Gastroesophageal sphincter (tissue), 4 donors: ENCODE data around the gene TDO2. TPM values are rescaled to one million over a fixed set of nuclear protein-coding genes. Genes with fewer than 3 reads are reported as not detected.

ENCODE experiments used
- ATAC-seq: fragments of 150-250 bp; one replicate; pipeline ENCODE4 v1.9.1; 2016; ENCODE audit warnings: mild to moderate bottlenecking, moderate library complexity
- H3K27ac ChIP-seq, 4 donors: fragments of 200-600 bp; sonication (generic) in 3 of 4; 1 replicate in 3 of 4; 2 replicates in 1 of 4; pipeline ENCODE4 v1.5.1; 2016 to 2019
- H3K27me3 ChIP-seq: fragments of 200-600 bp; sonication (generic); one replicate; pipeline ENCODE4 v1.5.1; 2019
- H3K36me3 ChIP-seq, 2 donors: fragments of 200-600 bp; sonication (generic); one replicate each; pipeline ENCODE4 v1.5.1; 2019; ENCODE audit warnings: control low read depth in 1 of 2
- H3K4me1 ChIP-seq, 3 donors: fragments of 200-600 bp; sonication (generic); 1 replicate in 2 of 3; 2 replicates in 1 of 3; pipeline ENCODE4 v1.5.1; 2016 to 2019; ENCODE audit warnings: control low read depth in 2 of 3
- H3K4me3 ChIP-seq, 2 donors: fragments of 200-600 bp; sonication (generic); one replicate each; pipeline ENCODE4 v1.5.1; 2019; ENCODE audit warnings: mild to moderate bottlenecking in 1 of 2, moderate library complexity in 1 of 2
- H3K9me3 ChIP-seq, 3 donors: fragments of 200-600 bp; sonication (generic); one replicate each; pipeline ENCODE4 v1.5.1; 2017 to 2019; ENCODE audit warnings: control low read depth in 2 of 3
- EP300 ChIP-seq: sonication (generic); formaldehyde crosslinking; IDR thresholded peaks from one replicate; pipeline ENCODE4 v1.6.1; 2017; ENCODE audit warnings: antibody characterized with exemption, mild to moderate bottlenecking
- POLR2A ChIP-seq, 2 donors: fragments of 450-650 bp; IDR thresholded peaks; one replicate each; pipeline ENCODE4 v1.6.1; 2017; ENCODE audit warnings: antibody characterized with exemption in 2 of 2, mild to moderate bottlenecking in 2 of 2, moderate library complexity in 1 of 2
- POLR2AphosphoS5 ChIP-seq: sonication (generic); formaldehyde crosslinking; IDR thresholded peaks from one replicate; pipeline ENCODE4 v1.6.1; 2017; ENCODE audit warnings: antibody characterized with exemption
- WGBS, 2 donors: methylation state at CpG; one replicate each; pipeline ENCODE4 v1.1.5; 2018; ENCODE audit warnings: low coverage in 1 of 2; 5-methylcytosine and 5-hydroxymethylcytosine counted together
- total RNA-seq, 4 donors: library from RNA; depleted of rRNA; stranded (reverse); fragments of >200 nt; gene quantifications; one replicate each; pipeline ENCODE4 v1.1.0, GENCODE V29; 2016
- TF ChIP-seq, protein P1 (sequence below), 4 experiments: fragments of 200-600 bp in 2 of 4; fragments of 450-650 bp in 2 of 4; sonication (generic) in 1 of 4; IDR thresholded peaks; one replicate each; pipeline ENCODE4 v1.5.1; 2017 to 2019; ENCODE audit warnings: antibody characterized with exemption in 4 of 4, mild to moderate bottlenecking in 2 of 4, moderate library complexity in 2 of 4

The TDO2 gene
- total RNA-seq, 4 donors from 2014 or later, result 0.08 TPM; not detected in 3

DNA sequence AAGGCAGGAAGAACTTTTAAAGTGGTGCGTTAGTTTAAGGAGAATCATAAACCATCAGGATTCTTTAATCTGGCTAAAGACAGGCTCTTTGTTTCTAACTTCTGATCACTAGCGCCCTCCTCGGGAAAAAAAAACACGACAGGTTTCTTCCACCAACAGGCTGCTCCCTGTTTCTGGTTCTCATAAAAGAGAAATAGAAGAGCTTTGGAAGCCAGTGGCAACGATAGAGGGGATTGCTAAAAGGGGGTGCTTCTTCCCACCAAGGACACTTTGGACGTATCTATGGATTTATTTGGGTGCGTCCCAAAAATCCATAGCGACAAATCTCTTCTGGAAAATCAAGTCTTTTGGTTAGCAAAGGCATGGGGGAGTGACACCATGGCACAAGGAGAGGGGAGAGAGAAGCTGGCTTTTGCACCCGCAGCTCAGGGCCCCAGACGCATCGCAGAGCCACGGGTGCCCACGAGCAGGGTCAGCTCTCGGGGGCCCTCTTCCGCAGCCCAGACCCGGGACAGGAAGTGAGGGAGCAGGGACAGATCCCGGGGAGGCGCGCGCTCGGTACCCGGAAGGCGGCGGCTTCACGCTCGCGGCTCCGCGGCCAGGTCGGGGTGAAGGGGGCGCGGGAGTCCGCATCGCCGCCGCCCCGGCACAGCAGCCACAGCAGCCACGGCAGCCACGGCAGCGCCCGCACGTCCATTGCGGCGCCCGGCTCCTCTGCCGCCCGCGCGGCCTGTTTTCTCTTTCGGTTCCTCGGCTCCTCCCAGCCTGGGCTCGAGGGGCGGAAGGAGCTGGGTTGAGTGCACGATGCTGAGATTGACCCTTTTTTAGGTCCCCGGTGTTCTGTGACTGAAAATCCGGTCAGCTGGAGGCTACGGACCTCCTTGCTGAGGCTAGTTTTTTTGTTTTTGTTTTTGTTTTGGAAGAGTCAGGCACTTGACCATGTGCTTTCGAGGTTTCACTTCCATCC is 49.9 kb downstream of the TDO2 start, which contains the start of gene CTSO:
Gene CTSO (minus strand): TSS at position 716 of the 967 bp plus-strand sequence. CDS start 19 bp downstream, at position 697.
- TF ChIP-seq POLR2A (IDR thresholded peaks at IDR 0.05) (peak; percentile 69 to 71), POLR2AphosphoS5 (peak; percentile 50), EP300 (no peak)
- TF ChIP-seq, protein P1, sequence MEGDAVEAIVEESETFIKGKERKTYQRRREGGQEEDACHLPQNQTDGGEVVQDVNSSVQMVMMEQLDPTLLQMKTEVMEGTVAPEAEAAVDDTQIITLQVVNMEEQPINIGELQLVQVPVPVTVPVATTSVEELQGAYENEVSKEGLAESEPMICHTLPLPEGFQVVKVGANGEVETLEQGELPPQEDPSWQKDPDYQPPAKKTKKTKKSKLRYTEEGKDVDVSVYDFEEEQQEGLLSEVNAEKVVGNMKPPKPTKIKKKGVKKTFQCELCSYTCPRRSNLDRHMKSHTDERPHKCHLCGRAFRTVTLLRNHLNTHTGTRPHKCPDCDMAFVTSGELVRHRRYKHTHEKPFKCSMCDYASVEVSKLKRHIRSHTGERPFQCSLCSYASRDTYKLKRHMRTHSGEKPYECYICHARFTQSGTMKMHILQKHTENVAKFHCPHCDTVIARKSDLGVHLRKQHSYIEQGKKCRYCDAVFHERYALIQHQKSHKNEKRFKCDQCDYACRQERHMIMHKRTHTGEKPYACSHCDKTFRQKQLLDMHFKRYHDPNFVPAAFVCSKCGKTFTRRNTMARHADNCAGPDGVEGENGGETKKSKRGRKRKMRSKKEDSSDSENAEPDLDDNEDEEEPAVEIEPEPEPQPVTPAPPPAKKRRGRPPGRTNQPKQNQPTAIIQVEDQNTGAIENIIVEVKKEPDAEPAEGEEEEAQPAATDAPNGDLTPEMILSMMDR (IDR thresholded peaks at IDR 0.05), result peak; percentile 50 to 69 (median 68)
- peaks cover 0 to 19% (median 4%) of the 10 kb centered on the region in 3 donors for H3K4me1 ChIP-seq
- H3K9me3 ChIP-seq, result no peaks in the 10 kb centered on the region
- ATAC-seq, result peak; percentile 91
- no peaks in the 10 kb centered on the region for H3K27me3 ChIP-seq
- H3K36me3 ChIP-seq, result no peaks in the 10 kb centered on the region
- 0% methylated on average over 11 to 16 of the region's 58 CpGs for WGBS, 2 donors
- H3K4me3 ChIP-seq, result peak within 1 kb of the TSS; percentile 50 to 87
- peak within 1 kb of the TSS; percentile 82 to 100 (median 99) for H3K27ac ChIP-seq

DNA sequence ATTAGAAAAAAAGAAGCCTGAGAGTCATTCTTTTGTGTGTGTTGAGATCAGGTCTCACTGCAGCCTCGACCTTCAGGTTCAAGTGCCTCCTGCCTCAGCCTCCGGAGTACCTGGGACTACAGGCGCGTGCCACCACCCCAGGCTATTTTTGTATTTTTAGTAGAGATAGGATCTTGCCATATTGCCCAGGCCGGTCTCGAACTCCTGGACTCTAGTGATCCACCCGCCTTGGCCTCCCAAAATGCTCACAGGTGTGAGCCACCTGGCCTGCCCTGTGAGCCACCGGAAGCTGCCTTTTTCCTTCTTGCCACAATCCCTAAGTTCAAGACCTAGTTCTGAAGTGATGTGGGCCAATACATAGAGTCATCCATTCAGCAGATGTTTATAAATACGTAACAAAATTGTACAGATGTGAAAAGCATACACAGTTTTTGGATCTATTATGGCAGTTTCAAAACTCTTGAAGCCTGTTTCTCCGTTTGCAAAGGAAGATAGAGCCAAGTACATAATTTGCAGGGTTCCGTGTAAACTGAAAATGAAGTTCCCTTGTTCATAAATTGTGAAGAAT is 50.7 kb downstream of the TDO2 start:
- Histone ChIP-seq H3K27ac (peak overlapping the region; percentile 82 to 100 (median 99)), H3K9me3 (no peaks in the 10 kb centered on the region), H3K4me1 (peaks cover 0 to 19% (median 4%) of the 10 kb centered on the region in 3 donors), H3K27me3 (no peaks in the 10 kb centered on the region), H3K36me3 (no peaks in the 10 kb centered on the region), H3K4me3 (peak overlapping the region; percentile 50 to 87)
- WGBS, 2 donors, result 75 to 82% methylated on average over 4 to 8 of the region's 11 CpGs
- ATAC-seq, result no peak
- TF ChIP-seq, protein P1 (IDR thresholded peaks at IDR 0.05), result no peak
- TF ChIP-seq POLR2AphosphoS5, result no peak
- TF ChIP-seq EP300, result no peak
- no peak for TF ChIP-seq POLR2A (IDR thresholded peaks at IDR 0.05)

DNA sequence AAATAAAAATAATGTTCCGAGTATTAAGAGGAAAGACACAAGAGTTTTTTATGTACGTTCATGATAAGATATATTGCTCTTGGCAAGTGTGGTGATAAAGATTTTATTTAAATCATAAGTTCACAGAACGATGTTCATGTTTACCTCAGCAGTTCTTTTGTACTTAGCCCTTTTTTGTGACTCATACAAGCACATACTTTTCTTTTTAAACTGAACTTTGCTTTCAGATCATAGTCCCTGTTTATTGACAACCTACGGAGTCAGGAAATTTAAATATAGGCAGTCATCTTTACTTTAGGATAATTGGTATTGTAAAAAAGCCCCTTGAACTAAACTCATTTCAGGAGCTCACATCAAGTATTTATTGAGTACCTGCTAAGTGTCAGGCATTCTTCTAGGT is 51.4 kb downstream of the TDO2 start:
- no peaks in the 10 kb centered on the region for H3K27me3 ChIP-seq
- no peak for ATAC-seq
- H3K4me3 ChIP-seq, result no peak overlapping the region
- H3K9me3 ChIP-seq, result no peaks in the 10 kb centered on the region
- WGBS, 2 donors, result 64 to 74% methylated on average over 4 of the region's 4 CpGs
- H3K4me1 ChIP-seq, result peaks cover 0 to 19% (median 4%) of the 10 kb centered on the region in 3 donors
- TF ChIP-seq POLR2A (IDR thresholded peaks at IDR 0.05) (no peak), EP300 (no peak), POLR2AphosphoS5 (no peak)
- TF ChIP-seq, protein P1 (IDR thresholded peaks at IDR 0.05), result no peak
- no peak overlapping the region for H3K27ac ChIP-seq
- no peaks in the 10 kb centered on the region for H3K36me3 ChIP-seq

DNA sequence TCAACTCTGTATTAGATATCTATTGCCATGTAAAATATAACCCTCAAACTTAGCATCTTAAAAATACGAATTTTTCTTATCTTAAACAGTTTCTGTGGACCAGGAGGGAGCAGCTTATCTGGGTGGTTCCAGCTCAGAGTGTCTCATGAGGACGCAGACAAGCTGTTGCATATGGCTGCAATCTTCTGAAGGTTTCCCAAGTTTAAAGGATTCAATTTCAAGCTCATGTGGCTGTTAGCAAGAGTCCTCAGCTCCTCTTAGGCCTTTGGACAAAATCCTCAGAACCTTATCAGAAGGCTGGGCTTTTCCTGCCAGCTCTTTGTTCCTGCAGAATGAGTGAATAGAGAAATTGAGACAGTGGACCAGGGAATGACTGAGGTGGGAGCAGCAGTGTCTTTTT is 53.0 kb downstream of the TDO2 start:
- Histone ChIP-seq H3K4me1 (peaks cover 0 to 32% (median 4%) of the 10 kb centered on the region in 3 donors), H3K27me3 (no peaks in the 10 kb centered on the region), H3K9me3 (no peaks in the 10 kb centered on the region), H3K4me3 (no peak overlapping the region), H3K36me3 (no peaks in the 10 kb centered on the region), H3K27ac (no peak overlapping the region)
- TF ChIP-seq POLR2A (IDR thresholded peaks at IDR 0.05), result no peak
- TF ChIP-seq, protein P1 (IDR thresholded peaks at IDR 0.05), result no peak
- TF ChIP-seq EP300, result no peak
- TF ChIP-seq POLR2AphosphoS5, result no peak
- no peak for ATAC-seq
- WGBS, 2 donors, result 40 to 56% methylated on average over 1 to 2 of the region's 2 CpGs
